GM06990 (cell line): ENCODE data around the gene GIPC2.

Source experiments
- DNase-seq: peaks from one replicate; pipeline ENCODE4 v3.0.0-alpha.2; 2011; ENCODE audit not compliant: insufficient read length; ENCODE audit errors: extremely low read depth
- H3K27me3 ChIP-seq: replicated peaks from 2 replicates; pipeline ENCODE4 v1.6.0; 2011; ENCODE audit warnings: low read length; ENCODE audit not compliant: control insufficient read depth, insufficient read depth
- H3K36me3 ChIP-seq: 2 replicates; pipeline ENCODE4 v1.5.1; 2011; ENCODE audit warnings: low read length; ENCODE audit not compliant: control insufficient read depth, insufficient read depth
- H3K4me3 ChIP-seq: replicated peaks from 2 replicates; pipeline ENCODE4 v1.5.1; 2011; ENCODE audit warnings: low read depth, mild to moderate bottlenecking, control low read depth, low read length
- CTCF ChIP-seq: IDR thresholded peaks from 2 replicates; pipeline ENCODE4 v1.5.1; 2011; ENCODE audit warnings: low read length, control low read depth, mild to moderate bottlenecking, inconsistent platforms; ENCODE audit not compliant: insufficient read depth, poor library complexity, severe bottlenecking

GIPC2 gene

GRCh38 chr1:78071696-78072095, 25.9 kb downstream of the GIPC2 start:
- DNase-seq: no peak
- H3K4me3 ChIP-seq: no peak overlapping the region
- no peak for TF ChIP-seq CTCF
- H3K27me3 ChIP-seq: no peaks in the 10 kb centered on the region
- H3K36me3 ChIP-seq: no peaks in the 10 kb centered on the region

GRCh38 chr1:78072216-78072615, 26.4 kb downstream of the GIPC2 start:
- no peak for DNase-seq
- TF ChIP-seq CTCF: no peak
- Histone ChIP-seq H3K36me3 (no peaks in the 10 kb centered on the region), H3K4me3 (no peak overlapping the region), H3K27me3 (no peaks in the 10 kb centered on the region)

- H3K36me3 ChIP-seq: no peaks in the 10 kb centered on the region
- TF ChIP-seq CTCF: no peak
- DNase-seq: no peak
- no peaks in the 10 kb centered on the region for H3K27me3 ChIP-seq
- no peak overlapping the region for H3K4me3 ChIP-seq
These were observed 27.7 kb downstream of the GIPC2 start for GRCh38 chr1:78073441-78073840.

GRCh38 chr1:78075621-78076020, 29.9 kb downstream of the GIPC2 start:
- Histone ChIP-seq H3K27me3 (no peaks in the 10 kb centered on the region), H3K36me3 (no peaks in the 10 kb centered on the region), H3K4me3 (no peak overlapping the region)
- TF ChIP-seq CTCF: no peak
- DNase-seq: no peak

- no peak for DNase-seq
- H3K27me3 ChIP-seq: no peaks in the 10 kb centered on the region
- H3K4me3 ChIP-seq: no peak overlapping the region
- H3K36me3 ChIP-seq: no peaks in the 10 kb centered on the region
- TF ChIP-seq CTCF: no peak
These were observed 32.6 kb downstream of the GIPC2 start for GRCh38 chr1:78078358-78078757.

GRCh38 chr1:78079580-78079979, 33.8 kb downstream of the GIPC2 start:
- no peak overlapping the region for H3K4me3 ChIP-seq
- H3K36me3 ChIP-seq: no peaks in the 10 kb centered on the region
- TF ChIP-seq CTCF: no peak
- no peaks in the 10 kb centered on the region for H3K27me3 ChIP-seq
- no peak for DNase-seq
